ENCODE measurements around the gene HLA-F. TPM values are rescaled to one million over a fixed set of nuclear protein-coding genes. Genes with fewer than 3 reads are reported as not detected.

Gene HLA-F
- polyA plus RNA-seq, 1 of the 3 experiments (the other 2 are of a cell fraction) = 0.31 TPM

GRCh38 chr6:29727637-29728036 lies 4.4 kb downstream of the HLA-F start (continued):
- no peak for TF ChIP-seq CTCF (IDR thresholded peaks at IDR 0.05)

GRCh38 chr6:29728173-29728874 lies 5.1 kb downstream of the HLA-F start:
- H2AFZ ChIP-seq (ENCODE audit: low read depth) = no peak overlapping the region
- CTCF ChIA-PET = interaction anchor here (1.7 to 4.2 kb wide), 2 partner anchors 9 to 403 kb away, joined by 4 to 21 read pairs; no protein-coding TSS in a partner anchor
- H4K20me1 ChIP-seq (ENCODE audit: insufficient read depth) = no peaks in the 10 kb centered on the region
- no peak overlapping the region for H3K4me2 ChIP-seq
- H3K27ac ChIP-seq (ENCODE audit: low read depth in 2 of 2, low read length in 1 of 2) = no peak overlapping the region
- no peak overlapping the region for H3K4me3 ChIP-seq (ENCODE audit: low read depth in 2 of 2, low read length in 1 of 2)
- no peak overlapping the region for H3K9ac ChIP-seq
- H3K9me3 ChIP-seq = no peaks in the 10 kb centered on the region
- H3K36me3 ChIP-seq (replicated peaks in 1 of 2; ENCODE audit: control insufficient read depth in 1 of 2, insufficient read depth in 2 of 2, low read length in 1 of 2) = no peaks in the 10 kb centered on the region
- H3K79me2 ChIP-seq (ENCODE audit: insufficient read depth) = no peaks in the 10 kb centered on the region
- peaks cover 45% of the 10 kb centered on the region; the same call in 1 of the 2 replicates for H3K27me3 ChIP-seq (ENCODE audit: insufficient read depth)
- WGBS (ENCODE audit: low lambda C conversion rate) = 4% methylated on average over 3 of the region's 3 CpGs
- POLR2A ChIA-PET = no interaction called here
- no peaks in the 10 kb centered on the region for H3K9me2 ChIP-seq
- no peaks in the 10 kb centered on the region; a peak in 1 of 4 replicates for H3K4me1 ChIP-seq (ENCODE audit: control insufficient read depth in 1 of 2, insufficient read depth in 2 of 2, low read depth in 1 of 2, low read length in 1 of 2)
- no peaks in the 10 kb centered on the region for H3F3A ChIP-seq (replicated peaks; ENCODE audit: insufficient read depth)
- no peak for TF ChIP-seq FOSL2 (IDR thresholded peaks at IDR 0.05; ENCODE audit: borderline replicate concordance, low read depth)
- no peak for TF ChIP-seq PBX3 (IDR thresholded peaks at IDR 0.05)
- no peak for TF ChIP-seq TEAD4 (IDR thresholded peaks at IDR 0.05; ENCODE audit: borderline replicate concordance, insufficient read depth)
- TF ChIP-seq SIN3A (IDR thresholded peaks at IDR 0.05; ENCODE audit: borderline replicate concordance, low read depth, low read length) = no peak
- no peak for TF ChIP-seq REST (IDR thresholded peaks at IDR 0.05; ENCODE audit: low read depth, low read length)
- TF ChIP-seq MXI1 (IDR thresholded peaks at IDR 0.05; ENCODE audit: low read depth, low read length) = no peak
- TF ChIP-seq RXRA (IDR thresholded peaks at IDR 0.05; ENCODE audit: borderline replicate concordance, low read depth) = no peak
- no peak for TF ChIP-seq USF1 (IDR thresholded peaks at IDR 0.05; ENCODE audit: borderline replicate concordance, low read depth)
- no peak for TF ChIP-seq ZBTB33 (IDR thresholded peaks at IDR 0.05; ENCODE audit: borderline replicate concordance, low read depth)
- no peak for TF ChIP-seq CHD2 (IDR thresholded peaks at IDR 0.05; ENCODE audit: low read length, partially characterized antibody)
- no peak for DNase-seq

All from SK-N-SH (cell line).